Activated gamma-delta T cell treated with anti-CD3 and anti-CD28 coated beads, Interleukin-2, amount 50 U/mL, for 16 hours (primary cell): ENCODE data around the gene ACOT7.

Experiments used
- DNase-seq: peaks from one replicate; pipeline ENCODE4 v3.0.0-alpha.2; 2020; ENCODE audit warnings: low read depth

The ACOT7 gene

GRCh38 chr1:6347641-6348487, 45.7 kb downstream of the ACOT7 start:
- DNase-seq: peak; percentile 46

GRCh38 chr1:6345460-6345859, 48.1 kb downstream of the ACOT7 start:
- DNase-seq: no peak

- DNase-seq: no peak
These were observed 48.6 kb downstream of the ACOT7 start for GRCh38 chr1:6345009-6345408.

GRCh38 chr1:6343506-6344405, 49.8 kb downstream of the ACOT7 start:
- peak; percentile 42 for DNase-seq

- no peak for DNase-seq
These were observed 51.5 kb downstream of the ACOT7 start for GRCh38 chr1:6342056-6342455.

GRCh38 chr1:6338695-6339094, 54.9 kb downstream of the ACOT7 start:
- no peak for DNase-seq

- no peak for DNase-seq
These were observed 56.6 kb downstream of the ACOT7 start for GRCh38 chr1:6336776-6337622.

GRCh38 chr1:6334261-6334993, 59.1 kb downstream of the ACOT7 start:
- DNase-seq: no peak

GRCh38 chr1:6332821-6333220, 60.7 kb downstream of the ACOT7 start:
- DNase-seq: no peak

GRCh38 chr1:6331543-6332273, 61.9 kb downstream of the ACOT7 start:
- no peak for DNase-seq

- no peak for DNase-seq
These were observed 63.1 kb downstream of the ACOT7 start for GRCh38 chr1:6330410-6330911.

- DNase-seq: no peak
These were observed 63.7 kb downstream of the ACOT7 start for GRCh38 chr1:6329851-6330250.

GRCh38 chr1:6329396-6329795, 64.2 kb downstream of the ACOT7 start:
- DNase-seq: no peak

GRCh38 chr1:6328696-6329095, 64.9 kb downstream of the ACOT7 start:
- DNase-seq: no peak

GRCh38 chr1:6328091-6328490, 65.5 kb downstream of the ACOT7 start:
- no peak for DNase-seq

- no peak for DNase-seq
These were observed 68.1 kb downstream of the ACOT7 start for GRCh38 chr1:6325482-6325881.

- DNase-seq: no peak
These were observed 71.4 kb downstream of the ACOT7 start for GRCh38 chr1:6322161-6322560.

- no peak for DNase-seq
These were observed 72.4 kb downstream of the ACOT7 start for GRCh38 chr1:6321205-6321604.

GRCh38 chr1:6317098-6317760, 76.3 kb downstream of the ACOT7 start:
- no peak for DNase-seq
